OCI-LY1 (cell line): ENCODE results near the gene XRCC1.

Experiments used
- H2AFZ ChIP-seq: fragments of 200-600 bp; sonication (generic), shearing (Covaris generic); 2 replicates; pipeline ENCODE4 v1.6.0; 2014; ENCODE audit warnings: antibody characterized with exemption, mild to moderate bottlenecking, low read length
- H3F3A ChIP-seq: fragments of 200-600 bp; sonication (generic), shearing (Covaris generic); 2 replicates; pipeline ENCODE4 v1.6.0; 2014; ENCODE audit warnings: mild to moderate bottlenecking, antibody characterized with exemption, low read length, moderate library complexity; ENCODE audit not compliant: insufficient read depth
- H3K27ac ChIP-seq: fragments of 200-600 bp; sonication (generic); 2 replicates; pipeline ENCODE4 v1.5.1; 2014; ENCODE audit warnings: low read length, mixed run types, mild to moderate bottlenecking, low read depth; ENCODE audit not compliant: poor library complexity, severe bottlenecking
- H3K27me3 ChIP-seq: fragments of 200-600 bp; sonication (generic); 2 replicates; pipeline ENCODE4 v1.6.0; 2014; ENCODE audit warnings: antibody characterized with exemption, mild to moderate bottlenecking, low read length, moderate library complexity; ENCODE audit not compliant: insufficient read depth
- H3K36me3 ChIP-seq: fragments of 200-600 bp; sonication (generic); 2 replicates; pipeline ENCODE4 v1.6.1; 2014; ENCODE audit warnings: mild to moderate bottlenecking, antibody characterized with exemption, low read length, moderate library complexity, mixed read lengths; ENCODE audit not compliant: insufficient read depth
- H3K4me1 ChIP-seq: fragments of 200-600 bp; sonication (generic); 2 replicates; pipeline ENCODE4 v1.5.1; 2014; ENCODE audit warnings: mild to moderate bottlenecking, low read length, moderate library complexity; ENCODE audit not compliant: insufficient read depth, severe bottlenecking
- H3K4me2 ChIP-seq: fragments of 200-600 bp; sonication (generic), shearing (Covaris generic); 2 replicates; pipeline ENCODE4 v1.6.1; 2014; ENCODE audit warnings: low read length
- H3K4me3 ChIP-seq: fragments of 200-600 bp; sonication (generic); 2 replicates; pipeline ENCODE4 v1.5.1; 2014; ENCODE audit warnings: low read length, low read depth, mild to moderate bottlenecking, mixed read lengths; ENCODE audit not compliant: poor library complexity, severe bottlenecking
- H3K79me2 ChIP-seq: fragments of 200-600 bp; shearing (Covaris generic); 2 replicates; pipeline ENCODE4 v1.6.1; 2016; ENCODE audit warnings: mixed run types, low read length, mixed read lengths; ENCODE audit not compliant: insufficient read depth
- H3K9ac ChIP-seq: fragments of 200-600 bp; sonication (generic), shearing (Covaris generic); 2 replicates; pipeline ENCODE4 v1.6.1; 2014; ENCODE audit warnings: mild to moderate bottlenecking, low read length, mixed read lengths
- H3K9me2 ChIP-seq: fragments of 200-600 bp; sonication (generic), shearing (Covaris generic); 2 replicates; pipeline ENCODE4 v1.6.1; 2014; ENCODE audit warnings: low read depth, mild to moderate bottlenecking, low read length, mixed read lengths
- H3K9me3 ChIP-seq: fragments of 200-600 bp; shearing (Covaris generic); 2 replicates; pipeline ENCODE4 v1.6.1; 2014; ENCODE audit warnings: low read length, mixed read lengths
- H4K20me1 ChIP-seq: fragments of 200-600 bp; sonication (generic), shearing (Covaris generic); 2 replicates; pipeline ENCODE4 v1.6.0; 2016; ENCODE audit warnings: mild to moderate bottlenecking, low read length; ENCODE audit not compliant: insufficient read depth
- CTCF ChIP-seq: fragments of 200-600 bp; sonication (generic), shearing (Covaris generic); IDR thresholded peaks from 2 replicates; pipeline ENCODE4 v1.5.1; 2017; ENCODE audit warnings: mild to moderate bottlenecking, antibody characterized with exemption, low read length, moderate library complexity, mixed read lengths
- EZH2 ChIP-seq: fragments of 200-600 bp; sonication (generic), shearing (Covaris generic); IDR thresholded peaks from 2 replicates; pipeline ENCODE4 v1.8.0; 2017; ENCODE audit warnings: borderline replicate concordance, mixed run types, mild to moderate bottlenecking, antibody characterized with exemption, low read length, moderate library complexity, mixed read lengths

Gene XRCC1

GRCh38 chr19:43541920-43542650, 33.2 kb downstream of the XRCC1 start:
- H3K36me3 ChIP-seq: peaks cover 56% of the 10 kb centered on the region
- no peak overlapping the region for H3K4me3 ChIP-seq
- H2AFZ ChIP-seq: no peak overlapping the region
- H3K79me2 ChIP-seq: no peaks in the 10 kb centered on the region
- no peaks in the 10 kb centered on the region for H3F3A ChIP-seq
- H3K9me3 ChIP-seq: no peaks in the 10 kb centered on the region
- no peak overlapping the region for H3K27ac ChIP-seq
- H3K4me1 ChIP-seq: no peaks in the 10 kb centered on the region
- H3K9ac ChIP-seq: no peak overlapping the region
- H3K4me2 ChIP-seq: no peak overlapping the region
- no peaks in the 10 kb centered on the region for H3K9me2 ChIP-seq
- H4K20me1 ChIP-seq: no peaks in the 10 kb centered on the region
- H3K27me3 ChIP-seq: no peaks in the 10 kb centered on the region
- TF ChIP-seq CTCF (no peak), EZH2 (no peak)

GRCh38 chr19:43540381-43540780, 34.9 kb downstream of the XRCC1 start:
- TF ChIP-seq EZH2: no peak
- no peak for TF ChIP-seq CTCF
- Histone ChIP-seq H3K36me3 (peaks cover 51% of the 10 kb centered on the region), H3K79me2 (no peaks in the 10 kb centered on the region), H2AFZ (no peak overlapping the region), H4K20me1 (no peaks in the 10 kb centered on the region), H3K4me2 (no peak overlapping the region), H3K27me3 (no peaks in the 10 kb centered on the region), H3K9ac (no peak overlapping the region), H3K4me1 (no peaks in the 10 kb centered on the region), H3K27ac (no peak overlapping the region), H3K4me3 (no peak overlapping the region), H3K9me2 (no peaks in the 10 kb centered on the region), H3K9me3 (no peaks in the 10 kb centered on the region), H3F3A (no peaks in the 10 kb centered on the region)

- no peak overlapping the region for H3K4me3 ChIP-seq
- no peaks in the 10 kb centered on the region for H3K79me2 ChIP-seq
- H4K20me1 ChIP-seq: no peaks in the 10 kb centered on the region
- no peaks in the 10 kb centered on the region for H3K27me3 ChIP-seq
- TF ChIP-seq EZH2 (no peak), CTCF (no peak)
- no peaks in the 10 kb centered on the region for H3K4me1 ChIP-seq
- H3K4me2 ChIP-seq: no peak overlapping the region
- H3K9ac ChIP-seq: no peak overlapping the region
- no peaks in the 10 kb centered on the region; the same call in 1 of the 2 replicates for H3F3A ChIP-seq
- H3K9me3 ChIP-seq: no peaks in the 10 kb centered on the region
- no peak overlapping the region for H3K27ac ChIP-seq
- H2AFZ ChIP-seq: no peak overlapping the region
- no peaks in the 10 kb centered on the region for H3K9me2 ChIP-seq
- H3K36me3 ChIP-seq: peaks cover 46% of the 10 kb centered on the region
Measured at GRCh38 chr19:43538922-43539321, 36.4 kb downstream of the XRCC1 start.
